HepG2 (cell line): ENCODE measurements around the gene ZNF8. TPM values are rescaled to one million over a fixed set of nuclear protein-coding genes. Genes with fewer than 3 reads are reported as not detected.

Experiments used
- ATAD3A ChIP-seq: sonication (generic); formaldehyde crosslinking; IDR thresholded peaks from 2 replicates; pipeline ENCODE4 v1.4.0; 2020; ENCODE audit warnings: missing genetic modification reagents
- ATF2 ChIP-seq: sonication (generic); formaldehyde crosslinking; IDR thresholded peaks from 2 replicates; pipeline ENCODE4 v1.4.0; 2020; ENCODE audit warnings: missing genetic modification reagents
- BORCS8-MEF2B ChIP-seq: sonication (generic); formaldehyde crosslinking; IDR thresholded peaks from 2 replicates; pipeline ENCODE4 v1.8.0; 2022; ENCODE audit warnings: mild to moderate bottlenecking, missing genetic modification reagents
- CTCF ChIP-seq: sonication (generic); formaldehyde crosslinking; IDR thresholded peaks from 2 replicates; pipeline ENCODE4 v1.5.0; 2020; ENCODE audit warnings: mild to moderate bottlenecking, missing genetic modification reagents, moderate library complexity
- DBP ChIP-seq: sonication (generic); formaldehyde crosslinking; IDR thresholded peaks from 2 replicates; pipeline ENCODE4 v1.4.0; 2020; ENCODE audit warnings: missing genetic modification reagents; ENCODE audit errors: not compliant biosample characterization
- FLYWCH1 ChIP-seq: sonication (generic); formaldehyde crosslinking; IDR thresholded peaks from 2 replicates; pipeline ENCODE4 v1.8.1; 2023; ENCODE audit warnings: mild to moderate bottlenecking, missing genetic modification reagents
- GABPA ChIP-seq, 2 experiments: IDR thresholded peaks; 2 replicates each; pipeline ENCODE4 v1.6.1; 2011 to 2016; ENCODE audit warnings: low read depth in 2 of 2, low read length in 1 of 2, missing biosample characterization in 1 of 2, missing genetic modification characterization in 1 of 2
- HNRNPK ChIP-seq: fragments of 200-400 bp; formaldehyde crosslinking; IDR thresholded peaks from 2 replicates; pipeline ENCODE4 v1.6.1; 2018; ENCODE audit warnings: low read length, low read depth, moderate library complexity, mild to moderate bottlenecking; ENCODE audit not compliant: poor library complexity, severe bottlenecking
- HOXA3 ChIP-seq: sonication (generic); formaldehyde crosslinking; IDR thresholded peaks from 2 replicates; pipeline ENCODE4 v1.5.0; 2020; ENCODE audit warnings: missing genetic modification reagents
- MAF1 ChIP-seq: sonication (generic); formaldehyde crosslinking; IDR thresholded peaks from 2 replicates; pipeline ENCODE4 v1.5.0; 2020; ENCODE audit warnings: missing genetic modification reagents, borderline replicate concordance
- MEF2D ChIP-seq: sonication (generic); formaldehyde crosslinking; IDR thresholded peaks from 2 replicates; pipeline ENCODE4 v1.5.1; 2020; ENCODE audit warnings: mild to moderate bottlenecking, missing genetic modification reagents
- MXD1 ChIP-seq: sonication (generic); formaldehyde crosslinking; IDR thresholded peaks from 2 replicates; pipeline ENCODE4 v1.4.0; 2020; ENCODE audit warnings: mild to moderate bottlenecking, missing genetic modification reagents
- PCBP2 ChIP-seq: fragments of 200-400 bp; formaldehyde crosslinking; optimal IDR thresholded peaks from 2 replicates; pipeline ENCODE3; 2018; ENCODE audit warnings: low read length, low read depth; ENCODE audit not compliant: poor library complexity, severe bottlenecking
- SALL1 ChIP-seq: sonication (generic); formaldehyde crosslinking; IDR thresholded peaks from 2 replicates; pipeline ENCODE4 v1.8.0; 2022; ENCODE audit warnings: mild to moderate bottlenecking, missing genetic modification reagents
- SP140L ChIP-seq: sonication (generic); formaldehyde crosslinking; IDR thresholded peaks from 2 replicates; pipeline ENCODE4 v1.4.0; 2020; ENCODE audit warnings: missing genetic modification reagents, borderline replicate concordance
- THAP8 ChIP-seq: sonication (generic); formaldehyde crosslinking; IDR thresholded peaks from 2 replicates; pipeline ENCODE4 v1.5.1; 2020; ENCODE audit warnings: missing genetic modification reagents, mild to moderate bottlenecking, borderline replicate concordance
- TIGD3 ChIP-seq: sonication (generic); formaldehyde crosslinking; IDR thresholded peaks from 2 replicates; pipeline ENCODE4 v1.5.1; 2020; ENCODE audit warnings: mild to moderate bottlenecking, missing genetic modification reagents, borderline replicate concordance
- XRCC5 ChIP-seq: fragments of 200-400 bp; formaldehyde crosslinking; optimal IDR thresholded peaks from 2 replicates; pipeline ENCODE3; 2017; ENCODE audit warnings: mild to moderate bottlenecking, low read length
- ZEB1 ChIP-seq: IDR thresholded peaks from 2 replicates; pipeline ENCODE4 v1.6.1; 2012; ENCODE audit warnings: mild to moderate bottlenecking, low read depth, inconsistent platforms; ENCODE audit not compliant: insufficient replicate concordance
- ZNF3 ChIP-seq: IDR thresholded peaks from 2 replicates; pipeline ENCODE4 v1.7.0; 2017; ENCODE audit warnings: inconsistent platforms
- ZNF33B ChIP-seq: sonication (generic); formaldehyde crosslinking; IDR thresholded peaks from 2 replicates; pipeline ENCODE4 v1.5.1; 2020; ENCODE audit warnings: mild to moderate bottlenecking, missing genetic modification reagents
- ZNF431 ChIP-seq: sonication (generic); formaldehyde crosslinking; IDR thresholded peaks from 2 replicates; pipeline ENCODE4 v1.9.0; 2022; ENCODE audit warnings: missing genetic modification reagents, low read depth, mild to moderate bottlenecking, borderline replicate concordance
- ZNF556 ChIP-seq: sonication (generic); formaldehyde crosslinking; IDR thresholded peaks from 2 replicates; pipeline ENCODE4 v1.4.0; 2020; ENCODE audit warnings: mild to moderate bottlenecking, missing genetic modification reagents, borderline replicate concordance
- polyA plus RNA-seq, 8 experiments: library from polyadenylated mRNA; depleted of rRNA in 3 of 8; stranded (reverse) in 7 of 8; unstranded in 1 of 8; fragments of >200 nt; fragmentation: Illumina TruSeq in 4 of 8; extraction: Trizol in 4 of 8; gene quantifications; 2 replicates each; pipeline versions ENCODE4 v1.2.1 to v1.2.3, GENCODE V29; 2011 to 2016; ENCODE audit warnings: low read depth in 4 of 8, missing spikeins in 1 of 8, mixed read lengths in 1 of 8; ENCODE audit not compliant: insufficient read depth in 1 of 8
- total RNA-seq, 5 experiments: library from RNA; depleted of rRNA; stranded (reverse); fragments of >200 nt; fragmentation: Illumina TruSeq; extraction: Trizol; gene quantifications; 2 replicates each; pipeline ENCODE4 v1.2.3, GENCODE V29; 2016; ENCODE audit warnings: low read depth in 1 of 5

Gene ZNF8
- total and polyA plus RNA-seq, 2 of the 13 experiments (the other 11 are each of a cell fraction or from before 2014, with no cell fraction given): 3.1 to 3.3 TPM

- no peak for TF ChIP-seq TIGD3
- TF ChIP-seq BORCS8-MEF2B (CRISPR knock-in tag): no peak
- TF ChIP-seq XRCC5: peak; percentile 44
- peak; percentile 27 for TF ChIP-seq SALL1
- no peak for TF ChIP-seq ATAD3A (CRISPR knock-in tag)
- no peak for TF ChIP-seq GABPA (IDR thresholded peaks at IDR 0.05; ENCODE audit: low read depth, low read length)
- peak; percentile 57 for TF ChIP-seq GABPA (CRISPR knock-in tag; IDR thresholded peaks at IDR 0.05; ENCODE audit: low read depth)
- TF ChIP-seq ATF2 (CRISPR knock-in tag): no peak
- no peak for TF ChIP-seq PCBP2
- TF ChIP-seq ZNF556 (CRISPR knock-in tag): no peak
- no peak for TF ChIP-seq FLYWCH1 (CRISPR knock-in tag)
- TF ChIP-seq ZNF3 (CRISPR knock-in tag): no peak
- TF ChIP-seq ZNF33B: no peak
- no peak for TF ChIP-seq ZEB1
- TF ChIP-seq DBP: no peak
- no peak for TF ChIP-seq MXD1 (CRISPR knock-in tag)
- no peak for TF ChIP-seq SP140L
- TF ChIP-seq MEF2D (CRISPR knock-in tag): no peak
- TF ChIP-seq HOXA3 (CRISPR knock-in tag): no peak
- TF ChIP-seq ZNF431 (CRISPR knock-in tag): no peak
- no peak for TF ChIP-seq THAP8
- TF ChIP-seq CTCF (CRISPR knock-in tag): peak; percentile 85
- no peak for TF ChIP-seq MAF1 (CRISPR knock-in tag)
- TF ChIP-seq HNRNPK: no peak
These were observed 50.2 kb downstream of the ZNF8 start (continued) for GRCh38 chr19:58328999-58329398.
